GM12892 (cell line): ENCODE measurements around the gene ITPR1.

Experiments
- POLR2A ChIP-seq: IDR thresholded peaks from 2 replicates; pipeline ENCODE4 v1.6.1; 2011; ENCODE audit warnings: low read depth, low read length, control low read depth
- POLR2AphosphoS5 ChIP-seq: IDR thresholded peaks from 2 replicates; pipeline ENCODE4 v1.6.1; 2011; ENCODE audit warnings: low read depth, low read length, control low read depth

GRCh38 chr3:4770561-4770960 is 277.4 kb downstream of the ITPR1 start:
- TF ChIP-seq POLR2AphosphoS5 (no peak), POLR2A (no peak)
